Measurements from ENCODE around the gene RNF151. TPM values are rescaled to one million over a fixed set of nuclear protein-coding genes. Genes with fewer than 3 reads are reported as not detected.
A peak's percentile ranks its signal among the peaks of the same experiment; 100 is the strongest.
"Not testable (repeated sequence)": the region's sequence is repeated elsewhere in the genome, so short reads cannot be mapped to it uniquely, and the experiment has no call there.

The RNF151 gene
- total RNA-seq, 6 donors from 2014 or later, result 0.37 TPM; not detected in 5

GRCh38 chr16:1960665-1961630, 5.7 kb upstream of the RNF151 start:
- peaks cover 14 to 34% (median 23%) of the 10 kb centered on the region in 4 donors for H3K36me3 ChIP-seq
- DNase-seq (no peak), ATAC-seq (ENCODE audit: low FRiP score in 2 of 2) (no peak)
- H3K4me3 ChIP-seq, result peak overlapping the region in 1 of 4 donors; percentile 94
- no peaks in the 10 kb centered on the region for H3K9me3 ChIP-seq
- WGBS, 2 donors, result 63 to 64% methylated on average over 14 to 20 of the region's 20 CpGs
- H3K4me1 ChIP-seq, result peaks cover 27 to 51% (median 32%) of the 10 kb centered on the region in 4 donors
- TF ChIP-seq EP300 (IDR thresholded peaks at IDR 0.05) (no peak), POLR2A (IDR thresholded peaks at IDR 0.05) (no peak)
- peak overlapping the region in 1 of 4 donors; percentile 94 for H3K27ac ChIP-seq
- H3K27me3 ChIP-seq, result no peaks in the 10 kb centered on the region

- peaks cover 14 to 34% (median 23%) of the 10 kb centered on the region in 4 donors for H3K36me3 ChIP-seq
- H3K4me1 ChIP-seq, result peaks cover 30 to 54% (median 34%) of the 10 kb centered on the region in 4 donors
- TF ChIP-seq POLR2AphosphoS5 (IDR thresholded peaks at IDR 0.05) (no peak), POLR2A (IDR thresholded peaks at IDR 0.05) (no peak), EP300 (IDR thresholded peaks at IDR 0.05) (no peak)
- WGBS, 2 donors, result 55 to 78% methylated on average over 4 to 6 of the region's 6 CpGs
- H3K27me3 ChIP-seq, result no peaks in the 10 kb centered on the region
- no peak overlapping the region for H3K4me3 ChIP-seq
- H3K9me3 ChIP-seq, result no peaks in the 10 kb centered on the region
- ATAC-seq (ENCODE audit: low FRiP score in 2 of 2) (no peak), DNase-seq (no peak)
- H3K27ac ChIP-seq, result peak overlapping the region in 1 of 4 donors; percentile 5
Measured at GRCh38 chr16:1961651-1962067, 5.0 kb upstream of the RNF151 start.

GRCh38 chr16:1962161-1963153, 4.2 kb upstream of the RNF151 start:
- H3K27me3 ChIP-seq; H3K9me3 ChIP-seq; ATAC-seq (ENCODE audit: low FRiP score in 2 of 2): not testable (repeated sequence)
- Histone ChIP-seq H3K27ac (peak overlapping the region in 1 of 4 donors; percentile 99), H3K4me1 (peaks cover 30 to 54% (median 34%) of the 10 kb centered on the region in 4 donors), H3K36me3 (peaks cover 14 to 34% (median 23%) of the 10 kb centered on the region in 4 donors), H3K4me3 (peak overlapping the region in 1 of 4 donors; percentile 85)
- peak in 1 of 2 donors; percentile 70 for DNase-seq
- 88% methylated on average over 25 to 29 of the region's 37 CpGs for WGBS, 2 donors

- peaks cover 28 to 49% (median 32%) of the 10 kb centered on the region in 4 donors for H3K4me1 ChIP-seq
- no peaks in the 10 kb centered on the region for H3K9me3 ChIP-seq
- DNase-seq (peak in 1 of 2 donors; percentile 50), ATAC-seq (ENCODE audit: low FRiP score in 2 of 2) (peak; percentile 3 to 35)
- peak overlapping the region; percentile 98 to 100 (median 98) for H3K27ac ChIP-seq
- H3K36me3 ChIP-seq, result peaks cover 14 to 34% (median 23%) of the 10 kb centered on the region in 4 donors
- H3K27me3 ChIP-seq, result no peaks in the 10 kb centered on the region
- peak overlapping the region; percentile 36 to 91 (median 86) for H3K4me3 ChIP-seq
- 11 to 23% methylated on average over 27 to 42 of the region's 44 CpGs for WGBS, 2 donors
- no peak for TF ChIP-seq EP300 (IDR thresholded peaks at IDR 0.05)
- TF ChIP-seq CTCF (IDR thresholded peaks at IDR 0.05), result peak in 1 of 6 experiments; percentile 45
- TF ChIP-seq POLR2AphosphoS5 (IDR thresholded peaks at IDR 0.05), result no peak
- TF ChIP-seq POLR2A (IDR thresholded peaks at IDR 0.05), result no peak
Measured at GRCh38 chr16:1963806-1964505, 2.7 kb upstream of the RNF151 start.

GRCh38 chr16:1964506-1965395, 1.9 kb upstream of the RNF151 start, which contains the start of gene RPS2:
Gene RPS2 (minus strand): TSS chr16:1964826. CDS start chr16:1964625, 201 bp downstream.
- peak; percentile 99 to 100 for DNase-seq
- peak; percentile 97 to 99 for ATAC-seq (ENCODE audit: low FRiP score in 2 of 2)
- Histone ChIP-seq H3K36me3 (peaks cover 14 to 34% (median 23%) of the 10 kb centered on the region in 4 donors), H3K9me3 (no peaks in the 10 kb centered on the region), H3K27ac (peak within 1 kb of the TSS; percentile 98 to 100 (median 98)), H3K4me3 (peak within 1 kb of the TSS; percentile 85 to 91 (median 88)), H3K4me1 (peaks cover 26 to 46% (median 30%) of the 10 kb centered on the region in 4 donors), H3K27me3 (no peaks in the 10 kb centered on the region)
- WGBS, 2 donors, result 0 to 1% methylated on average over 1 to 57 of the region's 97 CpGs
- TF ChIP-seq POLR2A (IDR thresholded peaks at IDR 0.05) (peak; percentile 79 to 99 (median 91)), POLR2AphosphoS5 (IDR thresholded peaks at IDR 0.05) (peak; percentile 97 to 99), EP300 (IDR thresholded peaks at IDR 0.05) (peak in 1 of 4 donors; percentile 63), CTCF (IDR thresholded peaks at IDR 0.05) (peak in 2 of 6 experiments; percentile 7 to 31)
